CD4-positive, alpha-beta T cell treated with Interleukin-15 for 1 hour (primary cell): ENCODE results near the gene ADAMTS9.
"Not testable (repeated sequence)": the region's sequence is repeated elsewhere in the genome, so short reads cannot be mapped to it uniquely, and the experiment has no call there.

Experiments
- DNase-seq: peaks from one replicate; pipeline ENCODE4 v3.0.0-alpha.2; 2020

Gene ADAMTS9

DNA sequence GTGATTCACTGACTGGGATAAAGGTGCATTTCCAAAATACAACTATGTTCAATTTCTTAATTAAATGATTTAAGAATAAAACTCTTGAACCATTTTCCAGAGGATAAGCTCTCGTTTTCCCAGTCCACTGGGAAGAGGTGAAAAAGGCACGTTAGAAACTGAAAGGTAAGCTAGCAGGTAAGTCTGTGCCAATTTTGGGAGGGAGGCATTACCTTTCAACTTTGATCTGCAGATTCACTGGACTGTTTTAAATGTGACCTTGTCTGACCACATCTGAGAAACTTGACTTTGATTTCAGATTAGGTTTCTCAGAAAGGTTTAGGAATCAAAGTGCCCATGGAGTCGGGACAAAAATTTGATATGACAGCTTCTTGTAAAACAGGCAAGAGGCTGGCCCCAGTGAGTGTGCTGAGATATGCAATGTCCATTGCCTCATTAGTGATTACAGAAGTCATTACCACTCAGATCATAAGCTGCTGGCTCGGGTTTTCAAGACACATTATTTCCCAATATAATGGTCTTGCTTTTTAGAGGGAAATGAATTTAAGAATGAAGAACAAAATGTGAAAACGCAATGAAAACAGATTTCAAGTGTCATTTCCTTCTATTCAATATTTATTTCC lies 118.8 kb downstream of the ADAMTS9 start:
- DNase-seq = no peak

GRCh38 chr3:64566859-64567258 lies 120.9 kb downstream of the ADAMTS9 start:
- no peak for DNase-seq

GRCh38 chr3:64563751-64564150 lies 124.0 kb downstream of the ADAMTS9 start:
- no peak for DNase-seq

DNA sequence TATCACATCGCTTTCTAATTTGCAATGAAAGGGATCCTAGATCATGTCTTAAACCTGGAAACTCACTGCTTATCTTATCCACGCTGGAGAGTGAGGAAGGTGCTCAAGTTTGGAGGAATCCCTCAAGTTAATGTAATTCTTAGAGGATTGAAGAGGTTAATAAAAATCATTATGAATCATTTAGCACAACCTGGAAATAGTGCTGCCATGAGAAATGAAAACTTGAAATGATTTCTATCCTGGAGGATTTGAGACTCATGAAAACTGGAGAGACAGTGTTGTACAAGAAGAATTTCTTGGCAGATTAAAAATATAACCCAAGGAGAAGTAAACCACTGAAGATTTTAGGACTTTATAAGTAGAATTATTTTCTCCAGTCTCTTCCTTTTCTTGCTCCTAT lies 125.9 kb downstream of the ADAMTS9 start:
- no peak for DNase-seq

GRCh38 chr3:64561325-64561843 lies 126.4 kb downstream of the ADAMTS9 start:
- DNase-seq = no peak

- no peak for DNase-seq
These were observed 127.0 kb downstream of the ADAMTS9 start for GRCh38 chr3:64560791-64561190.

DNA sequence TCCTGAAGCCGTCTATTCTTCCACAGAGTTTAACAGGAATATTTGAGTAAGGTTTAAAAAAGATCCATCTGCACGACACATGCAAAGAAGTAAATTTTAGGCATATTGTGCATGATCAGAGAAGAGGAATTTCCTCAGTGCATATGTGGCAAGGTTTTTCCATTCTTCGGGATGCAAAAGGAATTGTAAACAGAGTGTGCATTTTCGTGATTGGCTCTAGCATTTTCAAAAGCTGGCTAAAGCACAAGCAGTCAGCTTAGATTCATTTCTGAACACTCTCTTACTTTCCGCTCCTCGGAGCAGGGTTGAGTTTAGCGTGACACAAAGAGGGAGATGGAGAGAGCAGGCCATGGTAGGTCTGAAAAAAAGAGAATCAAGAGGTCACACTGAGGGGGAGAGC lies 128.2 kb downstream of the ADAMTS9 start:
- DNase-seq = no peak

GRCh38 chr3:64556046-64556445 lies 131.8 kb downstream of the ADAMTS9 start:
- DNase-seq = no peak

DNA sequence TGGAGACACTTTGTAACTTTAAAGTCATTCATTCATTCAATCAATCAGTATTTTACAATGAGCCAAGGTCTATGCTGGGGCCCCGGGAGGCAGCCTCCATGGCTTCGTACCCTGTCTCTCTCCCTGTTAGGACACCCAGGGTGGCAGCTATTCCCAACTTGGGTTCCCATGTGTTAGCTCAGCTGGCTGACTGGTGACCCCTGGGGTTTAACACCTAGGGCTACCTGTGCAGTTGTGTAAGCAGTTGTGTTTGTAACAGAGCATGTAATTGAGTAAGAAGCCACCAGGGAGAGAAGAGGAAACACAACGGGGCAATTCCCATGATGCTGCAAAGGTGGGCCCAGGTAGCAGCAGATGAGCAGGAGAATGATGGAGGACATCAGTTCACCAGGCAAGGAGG lies 132.4 kb downstream of the ADAMTS9 start:
- DNase-seq = no peak

DNA sequence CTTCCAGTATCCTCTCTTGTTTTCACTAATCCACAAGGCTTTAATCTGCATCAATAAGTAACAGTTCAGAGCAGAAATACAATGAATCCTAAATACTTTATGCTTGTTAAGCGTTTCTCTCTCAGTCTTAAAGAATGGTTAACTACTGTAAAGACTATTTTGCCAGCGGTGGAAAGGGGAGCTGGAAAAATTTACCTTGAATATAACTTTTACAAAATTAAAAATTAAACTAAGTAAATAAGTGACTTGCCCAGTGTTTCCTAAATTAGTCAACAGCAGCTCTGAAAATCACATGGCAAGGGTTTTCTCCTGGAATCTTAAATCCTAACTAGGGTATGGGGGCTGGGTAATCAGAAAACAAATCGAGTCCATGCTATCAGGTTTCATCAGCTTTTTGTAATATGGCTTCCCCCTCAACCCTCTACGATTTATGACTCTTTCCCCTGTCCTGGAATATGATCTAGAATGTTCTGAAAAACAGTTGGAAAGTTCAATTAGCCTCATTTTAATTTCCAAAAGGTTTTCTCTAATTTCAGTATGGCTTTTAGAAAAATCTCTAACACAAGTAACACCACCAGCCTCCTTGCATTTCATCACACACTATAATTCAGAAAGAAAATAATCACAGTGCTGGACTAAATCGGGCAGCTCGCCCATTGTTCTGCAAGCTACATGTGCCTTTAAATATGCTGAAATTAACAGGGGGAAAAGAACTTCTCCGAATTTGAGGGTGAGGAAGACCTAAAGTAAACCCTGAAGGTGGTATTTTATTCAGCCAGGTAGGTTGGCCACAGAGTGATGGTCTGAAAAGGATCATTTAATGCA lies 133.5 kb downstream of the ADAMTS9 start:
- no peak for DNase-seq

DNA sequence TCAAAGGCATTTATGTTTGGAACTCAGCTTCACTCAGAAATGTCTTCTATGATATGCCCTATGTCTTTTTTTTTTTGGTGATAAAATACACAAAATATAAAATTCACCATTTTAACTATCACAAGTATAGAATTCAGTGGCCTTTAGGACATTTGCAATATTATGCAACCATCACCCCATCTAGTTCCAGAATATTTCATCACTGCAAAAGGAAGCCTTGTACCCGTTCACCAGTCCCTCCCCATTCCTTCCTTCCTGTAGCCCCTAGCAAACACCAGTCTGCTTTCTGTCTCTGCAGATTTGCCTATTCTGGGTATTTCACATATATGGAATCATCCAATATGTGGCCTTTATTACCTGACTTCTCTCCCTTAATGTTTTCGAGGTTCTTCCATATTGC lies 134.8 kb downstream of the ADAMTS9 start:
- no peak for DNase-seq

DNA sequence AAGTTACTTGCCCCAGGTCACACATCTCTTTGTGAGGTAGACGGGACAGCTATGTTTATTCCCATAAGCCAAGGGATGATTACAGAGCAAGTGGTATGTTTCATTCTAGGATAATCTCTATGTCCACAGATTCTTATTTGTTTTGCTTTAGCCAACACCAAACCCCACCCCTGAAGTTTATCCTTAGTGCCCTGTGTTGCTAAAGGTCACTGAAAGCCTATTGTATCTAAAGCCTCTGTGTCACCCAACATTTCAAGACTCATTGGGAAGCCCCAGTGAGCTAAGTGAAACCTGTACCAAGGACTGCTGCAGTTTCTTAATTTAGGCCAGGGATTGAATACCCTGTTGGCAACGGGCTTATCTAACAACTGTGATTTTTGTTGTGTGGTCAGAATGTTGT lies 135.6 kb downstream of the ADAMTS9 start:
- DNase-seq = no peak

- DNase-seq = no peak
These were observed 136.1 kb downstream of the ADAMTS9 start for GRCh38 chr3:64551697-64552096.

GRCh38 chr3:64550745-64551144 lies 137.1 kb downstream of the ADAMTS9 start:
- DNase-seq = no peak

GRCh38 chr3:64549869-64550268 lies 137.9 kb downstream of the ADAMTS9 start:
- DNase-seq = no peak

DNA sequence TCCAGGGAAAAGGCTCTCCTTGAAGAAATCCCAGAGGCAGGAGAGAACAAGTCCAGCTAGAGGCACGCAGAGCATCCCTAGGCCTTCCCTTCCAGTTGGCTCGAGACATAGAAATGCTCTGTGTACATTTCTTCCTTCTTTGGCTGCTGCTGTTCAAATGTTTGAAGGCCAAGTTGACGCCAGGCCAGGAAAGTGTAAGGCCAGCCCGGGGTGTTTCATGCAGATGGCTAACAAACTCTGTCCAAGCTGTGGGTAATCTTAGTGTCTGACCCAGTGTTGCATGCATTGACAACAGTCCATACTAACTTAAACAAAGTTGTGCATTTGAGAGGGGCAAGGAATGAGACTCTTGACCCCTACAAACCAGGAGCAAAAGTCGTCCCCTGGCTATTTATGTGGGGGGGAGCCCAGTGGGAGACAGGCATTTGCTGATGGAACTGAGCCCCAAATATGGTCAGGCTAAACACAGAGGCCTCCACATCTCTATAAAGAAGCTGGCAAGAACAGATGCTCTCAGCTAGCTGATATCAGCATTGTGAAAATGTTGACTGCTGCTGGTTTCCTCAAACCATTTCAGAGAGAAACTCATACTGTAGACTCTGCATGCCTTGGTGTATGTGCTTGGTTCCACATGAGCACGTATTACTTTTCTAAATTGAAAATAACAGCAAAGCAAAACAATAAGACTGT lies 139.5 kb downstream of the ADAMTS9 start:
- DNase-seq = no peak

- DNase-seq = no peak
These were observed 140.9 kb downstream of the ADAMTS9 start for GRCh38 chr3:64546856-64547255.

- not testable (repeated sequence) for DNase-seq
These were observed 142.6 kb downstream of the ADAMTS9 start for GRCh38 chr3:64545239-64545638.

GRCh38 chr3:64541803-64542202 lies 146.0 kb downstream of the ADAMTS9 start:
- DNase-seq = no peak

DNA sequence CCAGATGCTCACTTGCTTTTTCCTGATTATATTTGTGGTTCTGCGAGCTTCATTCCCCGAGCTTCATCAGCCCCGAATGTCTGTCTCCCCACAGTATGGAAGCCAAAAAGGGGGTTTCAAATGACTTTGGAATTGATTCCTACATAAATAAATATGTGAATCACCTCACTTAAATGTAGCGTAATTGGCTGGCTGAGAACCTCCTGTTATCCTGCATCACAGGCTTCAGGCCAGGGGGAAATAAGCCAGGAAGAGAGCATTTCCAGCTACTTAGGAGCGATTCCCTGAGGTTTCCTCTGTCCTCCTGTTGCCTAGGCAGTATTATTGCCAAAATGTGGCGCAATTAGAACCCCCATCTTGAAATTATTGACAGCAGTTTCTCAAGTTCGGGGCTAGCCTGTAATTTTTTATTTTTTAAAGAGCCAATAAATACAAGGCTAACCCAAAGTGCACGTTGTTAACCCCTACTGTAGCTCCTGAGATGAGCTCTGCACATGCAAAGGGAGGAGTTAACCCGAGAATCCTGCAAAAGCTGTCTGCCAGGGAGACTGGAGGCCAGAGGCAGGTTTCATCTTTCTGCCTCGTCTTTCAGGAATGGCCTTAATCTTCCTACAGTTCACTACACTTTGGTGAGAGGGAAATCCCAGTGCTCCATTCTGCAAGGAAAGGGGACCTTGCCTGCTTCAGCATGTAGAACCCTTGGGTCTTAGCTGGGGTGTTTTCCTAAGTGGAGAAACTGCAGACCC lies 148.2 kb downstream of the ADAMTS9 start:
- no peak for DNase-seq

- no peak for DNase-seq
These were observed 151.6 kb downstream of the ADAMTS9 start for GRCh38 chr3:64536166-64536565.

GRCh38 chr3:64533617-64534317 lies 154.0 kb downstream of the ADAMTS9 start:
- no peak for DNase-seq
